Measurements from ENCODE around the gene ARHGEF11. TPM values are rescaled to one million over a fixed set of nuclear protein-coding genes. Genes with fewer than 3 reads are reported as not detected.

Gene ARHGEF11
- total RNA-seq, 1 donor from 2014 or later = 13.2 TPM

- no peak for ATAC-seq
Observed at GRCh38 chr1:156906206-156906906, 139.2 kb downstream of the ARHGEF11 start.

GRCh38 chr1:156905651-156906050, 139.9 kb downstream of the ARHGEF11 start:
- ATAC-seq = no peak

DNA sequence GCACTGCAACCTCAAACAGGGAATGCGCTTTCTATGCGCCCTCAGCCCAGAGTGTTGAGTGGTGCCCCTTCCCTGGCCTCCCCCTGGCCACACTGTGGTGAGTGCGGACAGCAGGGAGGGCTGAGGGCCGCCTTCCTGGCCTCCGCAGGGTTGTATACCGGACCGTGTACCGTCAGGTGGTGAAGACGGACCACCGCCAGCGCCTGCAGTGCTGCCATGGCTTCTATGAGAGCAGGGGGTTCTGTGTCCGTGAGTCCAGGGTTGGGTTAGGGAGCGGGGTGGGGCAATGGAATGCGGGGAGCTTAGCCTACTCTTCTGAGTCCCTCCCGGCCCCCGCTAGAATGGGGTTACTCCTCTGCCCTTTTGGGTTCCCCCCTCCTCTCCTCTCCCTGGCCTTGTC, 140.4 kb downstream of the ARHGEF11 start:
- ATAC-seq = no peak

DNA sequence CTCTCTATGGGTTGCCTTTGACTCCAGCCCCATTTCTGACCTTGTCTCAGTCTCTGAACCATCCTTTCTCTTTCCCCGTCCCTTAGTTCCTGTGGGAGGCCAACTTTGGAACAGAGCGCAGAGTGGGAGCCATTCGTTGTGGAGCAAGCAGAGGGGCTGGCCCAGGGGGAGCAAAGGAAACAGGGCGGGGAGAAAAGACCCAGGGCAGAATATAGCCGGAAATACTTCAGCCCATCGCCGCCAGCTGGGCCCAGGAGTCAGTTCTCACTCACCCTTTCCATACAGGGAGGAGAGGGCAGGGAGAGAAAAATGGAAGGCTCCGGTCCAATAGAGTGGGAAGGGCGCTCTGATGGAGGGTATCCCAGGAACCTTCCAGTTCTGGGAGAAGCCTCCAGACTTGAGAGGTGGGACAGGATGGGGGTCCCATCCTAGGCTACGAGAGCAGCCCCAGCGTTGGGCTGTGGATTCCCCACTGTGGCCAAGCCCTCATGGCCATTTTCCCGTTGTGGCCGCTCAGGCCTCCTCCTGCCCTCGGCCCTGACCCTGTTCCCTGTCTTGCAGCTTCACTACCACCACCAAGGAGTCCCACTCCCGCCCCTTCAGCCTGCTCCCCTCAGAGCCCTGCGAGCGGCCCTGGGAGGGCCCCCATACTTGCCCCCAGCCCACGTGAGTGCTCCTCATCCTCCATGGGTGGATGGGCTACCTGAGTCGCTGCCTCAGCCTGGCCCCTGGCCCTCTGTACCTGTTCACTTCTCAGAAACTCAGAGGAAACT, 141.2 kb downstream of the ARHGEF11 start:
- ATAC-seq = no peak

DNA sequence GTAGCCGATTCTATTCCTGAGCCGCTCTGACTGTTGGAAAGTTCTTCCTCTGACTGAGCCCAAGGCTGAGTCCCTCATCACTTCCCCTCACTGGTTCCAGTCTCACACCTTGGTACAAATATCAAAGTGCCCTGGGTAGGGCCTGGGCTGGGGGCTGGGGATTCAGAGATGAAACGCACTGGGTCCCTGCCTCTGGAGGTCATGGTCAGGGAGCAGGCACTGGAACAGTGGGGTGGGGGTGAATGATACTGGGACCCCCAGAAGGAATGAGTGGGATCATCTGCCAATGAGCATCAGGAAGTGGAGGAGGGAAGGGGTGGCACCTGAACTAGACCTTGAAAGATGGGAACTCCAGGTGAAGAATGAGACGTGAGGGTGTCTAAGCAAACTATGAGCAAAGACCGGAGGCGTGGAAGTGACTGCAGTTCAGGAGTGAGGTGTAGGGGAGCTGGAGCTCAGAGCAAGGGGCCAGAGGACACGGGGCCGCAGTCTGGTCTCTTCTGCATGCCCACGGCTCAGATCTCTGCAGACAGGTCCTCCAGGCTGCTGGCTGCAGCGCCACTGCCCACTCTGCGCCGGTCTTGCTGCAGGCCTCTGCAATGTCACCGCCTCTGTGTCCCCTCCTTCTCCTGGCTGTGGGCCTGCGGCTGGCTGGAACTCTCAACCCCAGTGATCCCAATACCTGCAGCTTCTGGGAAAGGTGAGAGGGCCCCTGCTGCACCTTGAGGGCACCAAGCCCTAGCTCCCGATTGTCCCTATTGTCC, 142.0 kb downstream of the ARHGEF11 start:
- no peak for ATAC-seq

DNA sequence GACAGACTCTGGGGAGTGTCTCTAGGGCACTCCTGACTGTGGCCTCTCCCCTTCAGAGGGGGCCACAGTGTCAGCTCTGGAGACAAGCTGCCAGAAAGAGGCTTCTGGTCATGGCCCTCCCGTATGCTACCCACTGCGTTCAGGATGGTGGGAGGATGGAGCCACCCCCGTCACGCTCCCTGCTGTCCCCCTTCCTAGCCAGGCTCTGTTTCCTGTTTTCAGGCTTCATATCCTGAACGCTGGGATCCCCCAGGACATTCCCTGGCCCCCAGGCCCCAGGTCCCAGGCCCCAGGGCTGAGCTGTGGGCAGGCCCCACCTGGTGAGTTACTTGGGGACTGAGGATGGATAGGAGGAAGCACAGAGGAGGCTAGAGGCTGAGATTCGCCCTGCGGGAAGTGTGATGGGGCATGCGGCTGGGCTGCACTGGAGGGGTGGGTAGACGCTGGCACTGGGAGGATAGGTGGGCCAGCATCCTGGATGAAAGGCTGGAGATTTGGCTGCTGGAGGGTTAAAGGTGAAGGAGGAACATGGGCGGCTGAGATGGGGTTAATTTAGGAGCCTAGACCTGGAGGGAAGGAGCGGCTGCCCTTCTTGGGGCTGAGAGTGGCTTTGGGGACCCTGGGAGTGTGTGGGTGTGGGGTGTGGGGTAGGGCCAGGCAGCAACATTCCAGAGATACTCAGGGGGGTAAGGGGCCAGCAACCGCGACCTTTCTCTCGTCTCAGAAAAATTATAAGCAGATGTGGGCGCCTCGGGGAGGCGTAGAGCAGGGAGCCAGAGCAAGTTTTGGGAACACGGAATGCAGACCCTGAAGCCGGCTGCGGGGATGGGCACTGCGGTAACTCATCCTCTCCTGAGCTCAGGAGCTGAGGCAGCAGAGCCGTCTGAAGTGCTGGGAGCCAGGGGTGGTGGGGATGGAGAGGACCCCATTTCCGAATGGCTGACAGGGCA, 143.3 kb downstream of the ARHGEF11 start:
- no peak for ATAC-seq

GRCh38 chr1:156901590-156901900, 144.0 kb downstream of the ARHGEF11 start:
- ATAC-seq = no peak

DNA sequence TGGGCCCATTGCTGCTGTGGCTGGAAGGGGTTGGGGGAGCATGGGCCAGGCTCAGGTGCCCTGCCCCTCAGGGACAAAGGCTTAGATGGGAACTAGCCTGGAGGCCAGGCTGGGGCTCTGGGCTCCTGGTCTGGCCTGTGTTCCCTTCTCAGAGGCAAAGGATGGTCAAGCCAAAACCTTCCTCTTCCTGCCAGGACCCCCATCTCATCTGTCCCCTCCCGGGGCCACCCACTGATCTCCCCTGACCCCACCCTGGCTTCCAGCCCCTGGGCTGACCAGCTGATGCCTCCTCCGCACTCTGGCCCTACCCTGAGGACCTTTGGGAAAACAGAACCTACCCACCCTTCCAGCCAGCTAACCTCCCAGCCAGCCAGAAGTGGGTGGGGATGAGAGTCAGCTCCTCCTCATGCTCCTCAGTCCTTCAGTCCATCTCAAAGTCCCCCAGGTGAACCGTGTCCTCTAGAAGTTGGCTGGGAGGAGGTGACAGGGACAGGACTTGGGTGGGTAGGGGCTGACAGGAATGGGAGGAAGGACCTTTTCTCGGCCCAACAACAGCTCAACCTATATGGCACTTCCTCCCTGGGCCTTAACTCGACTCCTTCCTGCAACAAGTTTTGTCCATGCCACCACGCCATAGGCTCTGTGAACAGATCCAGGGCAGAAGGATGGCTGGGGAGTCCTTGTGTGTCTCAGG, 144.5 kb downstream of the ARHGEF11 start:
- ATAC-seq = no peak

- no peak for ATAC-seq
Observed at GRCh38 chr1:156899956-156900718, 145.4 kb downstream of the ARHGEF11 start.

DNA sequence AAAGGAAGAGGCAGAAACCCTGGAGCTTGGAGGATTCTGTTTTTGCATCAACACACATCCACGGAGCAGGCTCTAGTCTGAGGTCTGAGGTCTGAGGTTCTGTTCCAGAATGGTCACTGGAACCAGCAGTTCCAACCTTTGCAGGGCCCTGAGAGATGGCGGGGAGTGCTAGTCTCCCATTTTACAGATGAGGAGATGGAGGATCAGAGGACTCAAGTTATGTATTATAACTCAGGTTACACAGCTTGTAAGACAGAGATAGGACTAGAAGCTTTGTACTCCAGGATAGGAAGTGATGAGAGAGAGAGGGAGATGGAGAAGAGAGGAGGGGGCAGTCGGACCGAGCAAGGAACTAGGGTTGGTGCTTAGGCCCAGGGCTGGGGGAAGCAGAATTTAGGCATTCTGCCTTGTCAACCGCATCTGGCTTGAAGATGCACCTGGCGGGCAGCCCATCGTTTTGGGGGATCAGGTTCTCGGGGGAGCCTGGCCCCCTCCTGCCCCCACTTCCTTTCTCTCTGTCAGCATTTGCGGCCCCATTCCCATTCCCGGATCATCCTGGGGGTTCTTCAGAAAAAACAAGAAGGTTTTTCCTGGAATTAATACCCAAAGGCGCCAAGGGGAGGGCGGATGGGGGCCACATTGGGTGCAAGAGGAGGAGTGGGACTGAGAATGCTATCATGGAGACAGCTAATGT, 146.4 kb downstream of the ARHGEF11 start:
- ATAC-seq = no peak

DNA sequence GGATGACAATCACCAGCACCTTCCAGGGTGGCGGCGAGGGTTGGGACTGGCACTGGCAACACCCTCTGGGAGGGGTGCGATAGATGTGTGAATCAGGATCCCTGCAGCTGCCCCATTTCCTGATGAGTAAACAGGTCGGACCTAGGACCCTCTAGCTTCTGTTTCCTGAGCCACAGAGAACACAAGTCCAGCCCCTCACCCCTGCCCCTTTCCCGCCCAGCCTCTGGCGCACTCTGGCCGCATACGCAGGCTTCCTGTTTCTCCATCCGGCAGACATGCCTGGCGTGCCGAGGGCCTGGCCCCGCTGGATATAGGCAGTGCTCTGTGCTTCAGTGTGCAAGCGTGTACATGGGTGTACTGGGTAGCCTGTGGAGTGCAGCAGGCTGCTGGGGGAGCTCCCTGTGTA, 147.4 kb downstream of the ARHGEF11 start:
- ATAC-seq = peak; percentile 30

DNA sequence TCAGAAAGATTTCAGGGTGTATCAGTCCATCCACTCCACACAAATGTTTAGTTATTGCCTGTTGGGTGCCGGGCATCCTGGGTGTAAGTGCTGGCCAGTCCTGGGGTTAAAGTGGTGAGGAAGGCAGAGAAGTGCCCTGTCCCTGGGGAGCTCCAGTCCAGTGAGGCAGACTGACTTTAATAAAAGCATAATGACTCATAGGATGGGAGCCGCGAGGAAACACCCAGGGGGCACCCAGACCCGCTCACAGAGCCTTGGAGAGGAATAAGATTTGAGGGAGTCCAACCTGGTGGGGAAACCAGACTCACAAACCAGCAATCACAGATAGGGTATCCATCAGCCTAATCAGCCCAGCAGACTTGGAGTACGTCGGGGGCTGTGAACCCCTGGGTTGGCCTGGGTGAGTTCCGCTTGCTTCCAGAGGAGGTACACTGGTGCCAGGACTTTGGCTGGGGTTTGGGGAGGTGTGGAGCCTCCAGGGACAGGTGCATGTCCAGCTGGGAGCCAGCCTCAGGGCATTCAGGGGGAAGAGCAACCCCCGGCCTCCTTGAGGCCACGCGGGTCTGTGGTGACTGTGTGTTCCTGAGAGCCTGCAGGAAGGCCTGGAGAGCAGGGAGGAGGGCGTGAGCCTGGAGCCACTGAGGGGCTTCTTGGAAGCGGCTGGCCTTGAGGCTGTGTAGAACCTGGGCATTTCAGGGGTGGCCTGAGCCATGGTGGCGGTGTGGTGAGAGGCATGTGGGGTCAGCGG, 148.3 kb downstream of the ARHGEF11 start:
- no peak for ATAC-seq

- ATAC-seq = peak; percentile 21
Observed at GRCh38 chr1:156896490-156897033, 149.0 kb downstream of the ARHGEF11 start.

DNA sequence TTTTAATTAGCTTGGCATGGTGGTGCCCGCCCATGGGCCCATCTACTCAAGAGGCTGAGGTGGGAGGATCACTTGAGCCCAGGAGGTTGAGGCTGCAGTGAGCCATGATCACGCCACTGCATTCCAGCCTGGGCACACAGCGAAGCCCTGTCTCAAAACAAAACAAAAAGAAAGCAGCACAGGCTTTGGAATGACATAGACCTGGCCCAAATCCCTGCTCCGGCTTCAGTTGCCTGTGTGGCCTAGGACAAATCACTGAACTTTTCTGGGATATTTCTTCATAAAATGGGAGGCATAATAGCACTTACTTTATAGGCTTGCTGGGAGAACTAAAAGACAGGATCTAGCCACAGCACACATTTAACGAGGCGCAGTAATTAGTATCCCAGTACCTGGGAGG, 149.6 kb downstream of the ARHGEF11 start:
- ATAC-seq = no peak

DNA sequence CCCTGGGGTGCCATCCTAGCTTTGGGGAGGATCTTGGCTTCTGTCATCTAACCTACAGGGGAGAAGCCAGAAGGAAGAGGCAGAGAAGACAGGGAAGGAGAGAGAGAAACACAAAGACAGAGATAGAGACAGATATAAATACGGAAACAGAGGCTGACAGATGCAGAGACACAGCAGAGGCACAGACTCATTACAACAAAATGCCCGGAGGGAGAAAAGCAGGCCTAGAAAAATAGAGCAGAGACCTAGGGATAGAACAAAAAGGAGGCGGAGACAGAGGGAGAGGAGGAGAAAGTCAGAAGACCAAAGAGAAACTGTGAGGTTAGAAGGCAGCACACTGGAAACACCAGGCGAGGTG, 150.1 kb downstream of the ARHGEF11 start:
- ATAC-seq = no peak

GRCh38 chr1:156894711-156895454, 150.7 kb downstream of the ARHGEF11 start:
- no peak for ATAC-seq

- ATAC-seq = no peak
Observed at GRCh38 chr1:156894001-156894400, 151.5 kb downstream of the ARHGEF11 start.

Measured in esophagus mucosa (tissue), 1 donor.